MM.1S (cell line): Measurements from ENCODE around the gene UTP18.

ENCODE experiments used
- EZH2 ChIP-seq: fragments of 300-600 bp; sonication (generic); optimal IDR thresholded peaks from 2 replicates; pipeline ENCODE3; 2017; ENCODE audit warnings: low read depth, mild to moderate bottlenecking, antibody characterized with exemption, low read length, mixed read lengths
- EZH2phosphoT487 ChIP-seq: fragments of 300-600 bp; sonication (generic); IDR thresholded peaks from 2 replicates; pipeline ENCODE4 v1.6.1; 2018; ENCODE audit warnings: antibody characterized with exemption, low read length
- TF ChIP-seq, protein P1 (sequence below): fragments of 300-600 bp; sonication (generic); IDR thresholded peaks from 2 replicates; pipeline ENCODE4 v1.5.1; 2016; ENCODE audit warnings: antibody characterized with exemption, low read length, mixed read lengths

DNA sequence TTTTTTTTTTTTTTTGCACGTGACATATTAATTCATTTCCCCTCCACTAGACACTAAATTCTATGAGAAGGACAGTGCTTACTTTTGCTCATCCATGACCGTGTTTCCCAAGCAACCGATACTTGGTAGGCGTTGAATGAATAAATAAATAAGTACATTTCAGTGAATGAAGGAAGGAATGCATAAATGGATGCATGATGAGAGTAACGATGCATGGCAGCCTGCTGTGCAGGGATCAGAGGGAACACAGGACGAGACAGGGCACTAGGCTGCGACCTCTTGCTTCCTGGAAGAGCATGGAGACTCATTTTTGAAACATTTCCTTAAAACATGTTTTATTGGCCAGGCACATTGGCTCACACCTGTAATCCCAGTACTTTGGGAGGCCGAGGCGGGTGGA is 84.2 kb downstream of the UTP18 start:
- TF ChIP-seq, protein P1, sequence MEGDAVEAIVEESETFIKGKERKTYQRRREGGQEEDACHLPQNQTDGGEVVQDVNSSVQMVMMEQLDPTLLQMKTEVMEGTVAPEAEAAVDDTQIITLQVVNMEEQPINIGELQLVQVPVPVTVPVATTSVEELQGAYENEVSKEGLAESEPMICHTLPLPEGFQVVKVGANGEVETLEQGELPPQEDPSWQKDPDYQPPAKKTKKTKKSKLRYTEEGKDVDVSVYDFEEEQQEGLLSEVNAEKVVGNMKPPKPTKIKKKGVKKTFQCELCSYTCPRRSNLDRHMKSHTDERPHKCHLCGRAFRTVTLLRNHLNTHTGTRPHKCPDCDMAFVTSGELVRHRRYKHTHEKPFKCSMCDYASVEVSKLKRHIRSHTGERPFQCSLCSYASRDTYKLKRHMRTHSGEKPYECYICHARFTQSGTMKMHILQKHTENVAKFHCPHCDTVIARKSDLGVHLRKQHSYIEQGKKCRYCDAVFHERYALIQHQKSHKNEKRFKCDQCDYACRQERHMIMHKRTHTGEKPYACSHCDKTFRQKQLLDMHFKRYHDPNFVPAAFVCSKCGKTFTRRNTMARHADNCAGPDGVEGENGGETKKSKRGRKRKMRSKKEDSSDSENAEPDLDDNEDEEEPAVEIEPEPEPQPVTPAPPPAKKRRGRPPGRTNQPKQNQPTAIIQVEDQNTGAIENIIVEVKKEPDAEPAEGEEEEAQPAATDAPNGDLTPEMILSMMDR = no peak
- TF ChIP-seq EZH2phosphoT487 (no peak), EZH2 (no peak)
